Astrocyte (in vitro differentiated cells and primary cell): ENCODE data around the gene ZNF512. TPM values are rescaled to one million over a fixed set of nuclear protein-coding genes. Genes with fewer than 3 reads are reported as not detected.
"Not testable (repeated sequence)": the region's sequence is repeated elsewhere in the genome, so short reads cannot be mapped to it uniquely, and the experiment has no call there.

Experiments used
- DNase-seq: peaks from one replicate; pipeline ENCODE4 v3.0.0-alpha.2; 2010; ENCODE audit warnings: low read depth
- FAIRE-seq: peaks from 2 replicates; lab custom pipeline; 2011; peaks lifted over from hg19 to GRCh38; lab: Jason Lieb, UNC
- H2AFZ ChIP-seq: 2 replicates; pipeline ENCODE4 v1.6.0; 2012; ENCODE audit warnings: low read depth, low read length, inconsistent platforms
- H3K27ac ChIP-seq: 2 replicates; pipeline ENCODE4 v1.5.1; 2011; ENCODE audit warnings: low read depth, low read length, inconsistent platforms
- H3K27me3 ChIP-seq: 2 replicates; pipeline ENCODE4 v1.6.0; 2011; ENCODE audit warnings: low read length, inconsistent platforms; ENCODE audit not compliant: insufficient read depth
- H3K36me3 ChIP-seq: 2 replicates; pipeline ENCODE4 v1.5.1; 2011; ENCODE audit warnings: low read length, inconsistent platforms; ENCODE audit not compliant: insufficient read depth
- H3K4me1 ChIP-seq: 2 replicates; pipeline ENCODE4 v1.5.1; 2011; ENCODE audit warnings: low read length, inconsistent platforms; ENCODE audit not compliant: insufficient read depth
- H3K4me2 ChIP-seq: 2 replicates; pipeline ENCODE4 v1.6.0; 2012; ENCODE audit warnings: low read length, inconsistent platforms
- H3K4me3 ChIP-seq: 2 replicates; pipeline ENCODE4 v1.5.1; 2011; ENCODE audit warnings: low read depth, mild to moderate bottlenecking, low read length, inconsistent platforms; ENCODE audit not compliant: insufficient read depth
- H3K79me2 ChIP-seq: 2 replicates; pipeline ENCODE4 v1.6.0; 2012; ENCODE audit warnings: mild to moderate bottlenecking, low read length, inconsistent platforms; ENCODE audit not compliant: insufficient read depth
- H3K9ac ChIP-seq: 2 replicates; pipeline ENCODE4 v1.6.0; 2012; ENCODE audit warnings: mild to moderate bottlenecking, low read length, inconsistent platforms
- H3K9me3 ChIP-seq: 2 replicates; pipeline ENCODE4 v1.5.1; 2012; ENCODE audit warnings: low read depth, mild to moderate bottlenecking, low read length, inconsistent platforms; ENCODE audit not compliant: insufficient read depth
- H4K20me1 ChIP-seq: 2 replicates; pipeline ENCODE4 v1.6.0; 2012; ENCODE audit warnings: low read length, inconsistent platforms; ENCODE audit not compliant: insufficient read depth
- H3K27ac Mint-ChIP-seq: one replicate; pipeline ENCODE4 v1.8.0; 2021; ENCODE audit warnings: mild to moderate bottlenecking, mixed read lengths; ENCODE audit not compliant: unreplicated experiment
- H3K27me3 Mint-ChIP-seq: one replicate; pipeline ENCODE4 v1.8.0; 2021; ENCODE audit warnings: low read depth, mixed read lengths; ENCODE audit not compliant: unreplicated experiment
- H3K36me3 Mint-ChIP-seq: one replicate; pipeline ENCODE4 v1.8.0; 2021; ENCODE audit warnings: low read depth, mixed read lengths; ENCODE audit not compliant: unreplicated experiment
- H3K4me1 Mint-ChIP-seq: one replicate; pipeline ENCODE4 v1.8.0; 2021; ENCODE audit warnings: low read depth, mixed read lengths; ENCODE audit not compliant: unreplicated experiment
- H3K4me3 Mint-ChIP-seq: one replicate; pipeline ENCODE4 v1.8.0; 2021; ENCODE audit warnings: mild to moderate bottlenecking, moderate library complexity, mixed read lengths; ENCODE audit not compliant: unreplicated experiment
- H3K9me3 Mint-ChIP-seq: one replicate; pipeline ENCODE4 v1.8.0; 2021; ENCODE audit warnings: mild to moderate bottlenecking, mixed read lengths; ENCODE audit not compliant: unreplicated experiment
- CTCF ChIP-seq: IDR thresholded peaks from 2 replicates; pipeline ENCODE4 v1.5.1; 2011; ENCODE audit warnings: low read depth, mild to moderate bottlenecking, inconsistent platforms, low read length, moderate library complexity; ENCODE audit not compliant: insufficient read depth
- EZH2 ChIP-seq: IDR thresholded peaks from 2 replicates; pipeline ENCODE4 v1.6.1; 2012; ENCODE audit warnings: mild to moderate bottlenecking, low read length, inconsistent platforms; ENCODE audit not compliant: insufficient read depth
- total RNA-seq: library from RNA; stranded (reverse); gene quantifications from 2 replicates; pipeline ENCODE4 v1.2.1, GENCODE V29; 2021

The ZNF512 gene
- total RNA-seq, 1 donor from 2014 or later = 32.5 TPM

- no peaks in the 10 kb centered on the region for H4K20me1 ChIP-seq
- Mint-ChIP-seq H3K27me3 (peaks cover 19% of the 10 kb centered on the region), H3K27ac (no peak overlapping the region), H3K9me3 (peaks cover 5% of the 10 kb centered on the region), H3K36me3 (no peaks in the 10 kb centered on the region), H3K4me3 (no peak overlapping the region), H3K4me1 (no peaks in the 10 kb centered on the region)
- H3K4me3 ChIP-seq = no peak overlapping the region
- no peak for FAIRE-seq
- H3K4me1 ChIP-seq = no peaks in the 10 kb centered on the region
- no peak for DNase-seq
- no peak overlapping the region for H3K4me2 ChIP-seq
- no peak overlapping the region for H3K27ac ChIP-seq
- no peaks in the 10 kb centered on the region for H3K9me3 ChIP-seq
- H3K9ac ChIP-seq = no peak overlapping the region
- H3K79me2 ChIP-seq = no peaks in the 10 kb centered on the region
- no peaks in the 10 kb centered on the region for H3K27me3 ChIP-seq
- no peak overlapping the region for H2AFZ ChIP-seq
- TF ChIP-seq EZH2 (no peak), CTCF (no peak)
- H3K36me3 ChIP-seq = no peaks in the 10 kb centered on the region
Measured at GRCh38 chr2:27551514-27551913, 31.3 kb upstream of the ZNF512 start.

- no peaks in the 10 kb centered on the region for H3K36me3 ChIP-seq
- Mint-ChIP-seq H3K9me3 (peaks cover 3% of the 10 kb centered on the region), H3K27me3 (peaks cover 19% of the 10 kb centered on the region), H3K4me3 (no peak overlapping the region), H3K36me3 (no peaks in the 10 kb centered on the region), H3K27ac (no peak overlapping the region), H3K4me1 (no peaks in the 10 kb centered on the region)
- H3K4me1 ChIP-seq = no peaks in the 10 kb centered on the region
- no peaks in the 10 kb centered on the region for H4K20me1 ChIP-seq
- TF ChIP-seq EZH2 = no peak
- TF ChIP-seq CTCF = no peak
- H2AFZ ChIP-seq = no peak overlapping the region
- no peaks in the 10 kb centered on the region for H3K79me2 ChIP-seq
- H3K9ac ChIP-seq = no peak overlapping the region
- no peak for FAIRE-seq
- H3K4me3 ChIP-seq = no peak overlapping the region
- no peak for DNase-seq
- no peaks in the 10 kb centered on the region for H3K27me3 ChIP-seq
- no peak overlapping the region for H3K27ac ChIP-seq
- no peak overlapping the region for H3K4me2 ChIP-seq
- H3K9me3 ChIP-seq = no peaks in the 10 kb centered on the region
Measured at GRCh38 chr2:27552941-27553340, 29.9 kb upstream of the ZNF512 start.

- not testable (repeated sequence) for H3K27ac Mint-ChIP-seq
- peaks cover 19% of the 10 kb centered on the region for H3K27me3 Mint-ChIP-seq
Measured at GRCh38 chr2:27554451-27554850, 28.4 kb upstream of the ZNF512 start.

More at GRCh38 chr2:27554451-27554850, 28.4 kb upstream of the ZNF512 start:
- H3K9me3 Mint-ChIP-seq, H3K9ac ChIP-seq, H2AFZ ChIP-seq, H3K9me3 ChIP-seq, H3K4me3 Mint-ChIP-seq, H3K4me3 ChIP-seq, H3K4me2 ChIP-seq, H3K36me3 ChIP-seq, H3K27me3 ChIP-seq, FAIRE-seq, DNase-seq, H3K4me1 Mint-ChIP-seq, H3K79me2 ChIP-seq, H3K27ac ChIP-seq, H3K4me1 ChIP-seq, H3K36me3 Mint-ChIP-seq, H4K20me1 ChIP-seq: not testable (repeated sequence)
